Cardiac muscle cell (in vitro differentiated cells and primary cell): Measurements from ENCODE around the gene MROH7. TPM values are rescaled to one million over a fixed set of nuclear protein-coding genes. Genes with fewer than 3 reads are reported as not detected.

ENCODE experiments used
- DNase-seq, 2 donors: peaks; one replicate each; pipeline versions ENCODE4 v3.0.0 to v3.0.0-alpha.2; 2010 to 2017; ENCODE audit warnings: low read depth in 1 of 2, low spot score in 1 of 2
- H3K27ac ChIP-seq: fragments of 200-600 bp; sonication (generic); 2 replicates; pipeline ENCODE4 v1.5.1; 2016
- H3K27me3 ChIP-seq: fragments of 200-600 bp; sonication (generic); 2 replicates; pipeline ENCODE4 v1.6.0; 2016; ENCODE audit warnings: control low read depth
- H3K36me3 ChIP-seq: fragments of 200-600 bp; sonication (generic); 2 replicates; pipeline ENCODE4 v1.5.1; 2016; ENCODE audit warnings: control low read depth
- H3K4me1 ChIP-seq: fragments of 200-600 bp; sonication (generic); 2 replicates; pipeline ENCODE4 v1.8.1; 2017; ENCODE audit warnings: low read depth, mild to moderate bottlenecking, mixed run types
- H3K4me3 ChIP-seq: fragments of 200-600 bp; sonication (generic); 2 replicates; pipeline ENCODE4 v1.5.1; 2016; ENCODE audit warnings: mild to moderate bottlenecking
- H3K9me3 ChIP-seq: fragments of 200-600 bp; sonication (generic); 2 replicates; pipeline ENCODE4 v1.5.1; 2017; ENCODE audit warnings: low read depth, mild to moderate bottlenecking, control low read depth
- polyA plus RNA-seq: library from polyadenylated mRNA; unstranded; fragments of >200 nt; fragmentation: Nextera tagmentation; extraction: Ambion mirVana; gene quantifications from 2 replicates; pipeline ENCODE4 v1.2.1, GENCODE V29; 2016
- total RNA-seq: library from RNA; depleted of rRNA; stranded (reverse); fragments of >200 nt; gene quantifications from 2 replicates; pipeline ENCODE4 v1.2.3, GENCODE V29; 2016
- TF ChIP-seq, protein P1 (sequence below): IDR thresholded peaks from 2 replicates; pipeline ENCODE4 v1.5.1; 2012; ENCODE audit warnings: low read depth, mild to moderate bottlenecking, low read length

The MROH7 gene
- total and polyA plus RNA-seq, 2 experiments from 2014 or later = 7.0 to 22.4 TPM

- Histone ChIP-seq H3K4me1 (peaks cover 6% of the 10 kb centered on the region), H3K36me3 (peaks cover 9% of the 10 kb centered on the region), H3K9me3 (no peaks in the 10 kb centered on the region), H3K4me3 (no peak overlapping the region), H3K27ac (no peak overlapping the region), H3K27me3 (no peaks in the 10 kb centered on the region)
- no peak for DNase-seq
- TF ChIP-seq, protein P1, sequence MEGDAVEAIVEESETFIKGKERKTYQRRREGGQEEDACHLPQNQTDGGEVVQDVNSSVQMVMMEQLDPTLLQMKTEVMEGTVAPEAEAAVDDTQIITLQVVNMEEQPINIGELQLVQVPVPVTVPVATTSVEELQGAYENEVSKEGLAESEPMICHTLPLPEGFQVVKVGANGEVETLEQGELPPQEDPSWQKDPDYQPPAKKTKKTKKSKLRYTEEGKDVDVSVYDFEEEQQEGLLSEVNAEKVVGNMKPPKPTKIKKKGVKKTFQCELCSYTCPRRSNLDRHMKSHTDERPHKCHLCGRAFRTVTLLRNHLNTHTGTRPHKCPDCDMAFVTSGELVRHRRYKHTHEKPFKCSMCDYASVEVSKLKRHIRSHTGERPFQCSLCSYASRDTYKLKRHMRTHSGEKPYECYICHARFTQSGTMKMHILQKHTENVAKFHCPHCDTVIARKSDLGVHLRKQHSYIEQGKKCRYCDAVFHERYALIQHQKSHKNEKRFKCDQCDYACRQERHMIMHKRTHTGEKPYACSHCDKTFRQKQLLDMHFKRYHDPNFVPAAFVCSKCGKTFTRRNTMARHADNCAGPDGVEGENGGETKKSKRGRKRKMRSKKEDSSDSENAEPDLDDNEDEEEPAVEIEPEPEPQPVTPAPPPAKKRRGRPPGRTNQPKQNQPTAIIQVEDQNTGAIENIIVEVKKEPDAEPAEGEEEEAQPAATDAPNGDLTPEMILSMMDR = no peak
These were observed 117.2 kb downstream of the MROH7 start for GRCh38 chr1:54758678-54759348.

Other genes starting within 250 kb of the MROH7 start
- gene SSBP3, start 235.4 kb upstream of the MROH7 start, total RNA-seq = 81.0 and 90.6 TPM in 2 replicates
- 40.2 and 56.0 TPM in 2 replicates for gene SSBP3, start 235.4 kb upstream of the MROH7 start, polyA plus RNA-seq
- 16.9 and 33.4 TPM in 2 replicates for gene ACOT11, start 93.6 kb upstream of the MROH7 start, total RNA-seq
- 23.8 and 24.2 TPM in 2 replicates for gene ACOT11, start 93.6 kb upstream of the MROH7 start, polyA plus RNA-seq
- 0.07 and 0.21 TPM in 2 replicates for gene FAM151A, start 18.3 kb upstream of the MROH7 start, total RNA-seq
- 0.18 and 0.32 TPM in 2 replicates for gene FAM151A, start 18.3 kb upstream of the MROH7 start, polyA plus RNA-seq
- 19.8 and 20.5 TPM in 2 replicates for gene TTC4, start 74.1 kb downstream of the MROH7 start, total RNA-seq
- 23.5 and 26.0 TPM in 2 replicates for gene TTC4, start 74.1 kb downstream of the MROH7 start, polyA plus RNA-seq
- 11.9 and 12.0 TPM in 2 replicates for gene PARS2, start 122.7 kb downstream of the MROH7 start, total RNA-seq
- 15.5 and 17.7 TPM in 2 replicates for gene PARS2, start 122.7 kb downstream of the MROH7 start, polyA plus RNA-seq
- 0.04 TPM in 1 of 2 replicates, not detected in the other for gene TTC22, start 159.5 kb downstream of the MROH7 start, total RNA-seq
- not detected in 2 replicates for gene TTC22, start 159.5 kb downstream of the MROH7 start, polyA plus RNA-seq
- gene DHCR24, start 245.4 kb downstream of the MROH7 start, total RNA-seq = 144 and 317 TPM in 2 replicates
- 59.8 and 181 TPM in 2 replicates for gene DHCR24, start 245.4 kb downstream of the MROH7 start, polyA plus RNA-seq